Caco-2 (cell line): ENCODE results near the gene ASH1L. TPM values are rescaled to one million over a fixed set of nuclear protein-coding genes. Genes with fewer than 3 reads are reported as not detected.

ENCODE experiments used
- BruUV-seq: library from RNA; stranded (reverse); fragments of 400-500 nt; replicated peaks from 2 replicates; lab custom pipeline; 2021; lab: Mats Ljungman, UMichigan
- CTCF ChIA-PET: fragments of 300-600 bp; sonication (Branson Sonifier 250); formaldehyde crosslinking; loops from one replicate; lab custom pipeline; 2022; ENCODE audit warnings: antibody characterized with exemption; lab: Charles Lee
- POLR2A ChIA-PET: fragments of 300-600 bp; sonication (Branson Sonifier 250); formaldehyde crosslinking; loops from one replicate; lab custom pipeline; 2022; ENCODE audit warnings: antibody characterized with exemption; lab: Charles Lee
- DNase-seq, 2 experiments: peaks; one replicate each; pipeline versions ENCODE4 v3.0.0 to v3.0.0-alpha.2; 2020 to 2022
- H3K27me3 ChIP-seq: replicated peaks from 2 replicates; pipeline ENCODE4 v1.6.0; 2011; ENCODE audit warnings: low read length; ENCODE audit not compliant: control insufficient read depth, insufficient read depth
- H3K36me3 ChIP-seq: 2 replicates; pipeline ENCODE4 v1.5.1; 2011; ENCODE audit warnings: low read length; ENCODE audit not compliant: control insufficient read depth, insufficient read depth
- H3K4me1 ChIP-seq: fragments of 250-450 bp; sonication (Bioruptor Pico); 2 replicates; pipeline ENCODE4 v1.5.1; 2020; ENCODE audit warnings: mild to moderate bottlenecking
- H3K4me3 ChIP-seq: 2 replicates; pipeline ENCODE4 v1.5.1; 2011; ENCODE audit warnings: low read depth, mild to moderate bottlenecking, control low read depth, low read length
- H3K9me3 ChIP-seq: fragments of 250-450 bp; sonication (Bioruptor Pico); 2 replicates; pipeline ENCODE4 v1.5.1; 2020; ENCODE audit warnings: mild to moderate bottlenecking, moderate library complexity
- H3K27ac Mint-ChIP-seq: one replicate; pipeline ENCODE4 v1.8.0; 2022; ENCODE audit warnings: mixed read lengths; ENCODE audit not compliant: unreplicated experiment
- H3K27me3 Mint-ChIP-seq: one replicate; pipeline ENCODE4 v1.8.0; 2022; ENCODE audit warnings: mixed read lengths; ENCODE audit not compliant: insufficient read depth, unreplicated experiment
- H3K36me3 Mint-ChIP-seq: one replicate; pipeline ENCODE4 v1.8.0; 2022; ENCODE audit warnings: mild to moderate bottlenecking, mixed read lengths; ENCODE audit not compliant: insufficient read depth, unreplicated experiment
- H3K4me1 Mint-ChIP-seq: one replicate; pipeline ENCODE4 v1.8.0; 2022; ENCODE audit warnings: low read depth, mixed read lengths; ENCODE audit not compliant: unreplicated experiment
- H3K4me3 Mint-ChIP-seq: one replicate; pipeline ENCODE4 v1.8.0; 2022; ENCODE audit warnings: mild to moderate bottlenecking, moderate library complexity, mixed read lengths; ENCODE audit not compliant: unreplicated experiment
- H3K9me3 Mint-ChIP-seq: one replicate; pipeline ENCODE4 v1.8.0; 2022; ENCODE audit warnings: mixed read lengths; ENCODE audit not compliant: unreplicated experiment
- intact Hi-C: fragments of 100-400 bp; cut with micrococcal nuclease; formaldehyde crosslinking; loops from one replicate; pipeline ENCODE4 v1.10.0; 2022; ENCODE audit not compliant: unreplicated experiment
- total RNA-seq: library from RNA; stranded (reverse); gene quantifications from 2 replicates; pipeline ENCODE4 v1.2.3, GENCODE V29; 2022
- TF ChIP-seq, protein P1 (sequence below), 2 experiments: fragments of 200-600 bp in 1 of 2; IDR thresholded peaks; 1 replicate in 1 of 2; 2 replicates in 1 of 2; pipeline versions ENCODE4 v1.5.1 to v1.8.0; 2011 to 2022; ENCODE audit warnings: antibody characterized with exemption in 1 of 2, control low read depth in 1 of 2, inconsistent platforms in 1 of 2, low read depth in 1 of 2, low read length in 1 of 2, mild to moderate bottlenecking in 1 of 2, moderate library complexity in 1 of 2; ENCODE audit not compliant: insufficient read depth in 1 of 2, severe bottlenecking in 1 of 2, unreplicated experiment in 1 of 2

Gene ASH1L
- total RNA-seq, 1 experiment from 2014 or later = 39.4 TPM

- H3K4me3 ChIP-seq = no peak overlapping the region
- Mint-ChIP-seq H3K4me3 (no peak overlapping the region), H3K36me3 (peaks cover 10% of the 10 kb centered on the region), H3K4me1 (no peaks in the 10 kb centered on the region), H3K27ac (no peak overlapping the region), H3K9me3 (no peaks in the 10 kb centered on the region), H3K27me3 (no peaks in the 10 kb centered on the region)
- TF ChIP-seq, protein P1, sequence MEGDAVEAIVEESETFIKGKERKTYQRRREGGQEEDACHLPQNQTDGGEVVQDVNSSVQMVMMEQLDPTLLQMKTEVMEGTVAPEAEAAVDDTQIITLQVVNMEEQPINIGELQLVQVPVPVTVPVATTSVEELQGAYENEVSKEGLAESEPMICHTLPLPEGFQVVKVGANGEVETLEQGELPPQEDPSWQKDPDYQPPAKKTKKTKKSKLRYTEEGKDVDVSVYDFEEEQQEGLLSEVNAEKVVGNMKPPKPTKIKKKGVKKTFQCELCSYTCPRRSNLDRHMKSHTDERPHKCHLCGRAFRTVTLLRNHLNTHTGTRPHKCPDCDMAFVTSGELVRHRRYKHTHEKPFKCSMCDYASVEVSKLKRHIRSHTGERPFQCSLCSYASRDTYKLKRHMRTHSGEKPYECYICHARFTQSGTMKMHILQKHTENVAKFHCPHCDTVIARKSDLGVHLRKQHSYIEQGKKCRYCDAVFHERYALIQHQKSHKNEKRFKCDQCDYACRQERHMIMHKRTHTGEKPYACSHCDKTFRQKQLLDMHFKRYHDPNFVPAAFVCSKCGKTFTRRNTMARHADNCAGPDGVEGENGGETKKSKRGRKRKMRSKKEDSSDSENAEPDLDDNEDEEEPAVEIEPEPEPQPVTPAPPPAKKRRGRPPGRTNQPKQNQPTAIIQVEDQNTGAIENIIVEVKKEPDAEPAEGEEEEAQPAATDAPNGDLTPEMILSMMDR (IDR thresholded peaks at IDR 0.05; ENCODE audit: insufficient read depth in 1 of 2, low read depth in 1 of 2, low read length in 1 of 2, severe bottlenecking in 1 of 2, unreplicated experiment in 1 of 2) = no peak
- DNase-seq = no peak
- no TSS peak for BruUV-seq
- intact Hi-C loops = no loop called here
- H3K36me3 ChIP-seq = no peaks in the 10 kb centered on the region
- ChIA-PET POLR2A (no interaction called here), CTCF (no interaction called here)
- H3K27me3 ChIP-seq = no peaks in the 10 kb centered on the region
- H3K4me1 ChIP-seq = no peaks in the 10 kb centered on the region
- H3K9me3 ChIP-seq = no peaks in the 10 kb centered on the region
These were observed 151.7 kb downstream of the ASH1L start for GRCh38 chr1:155410931-155411330.

- Mint-ChIP-seq H3K4me3 (no peak overlapping the region), H3K9me3 (no peaks in the 10 kb centered on the region), H3K27me3 (no peaks in the 10 kb centered on the region), H3K27ac (no peak overlapping the region), H3K36me3 (peaks cover 50% of the 10 kb centered on the region), H3K4me1 (peaks cover 7% of the 10 kb centered on the region)
- Histone ChIP-seq H3K4me1 (peaks cover 10% of the 10 kb centered on the region; the same call in 1 of the 2 replicates), H3K27me3 (no peaks in the 10 kb centered on the region), H3K9me3 (no peaks in the 10 kb centered on the region; the same call in 1 of the 2 replicates), H3K4me3 (no peak overlapping the region), H3K36me3 (no peaks in the 10 kb centered on the region; the same call in 1 of the 2 replicates)
- CTCF ChIA-PET = no interaction called here
- DNase-seq = peak; percentile 12 to 42
- TF ChIP-seq, protein P1 (IDR thresholded peaks at IDR 0.05; ENCODE audit: insufficient read depth in 1 of 2, low read depth in 1 of 2, low read length in 1 of 2, severe bottlenecking in 1 of 2, unreplicated experiment in 1 of 2) = no peak
- intact Hi-C loops = no loop called here
- no TSS peak for BruUV-seq
- POLR2A ChIA-PET = interaction anchor here (0.6 kb wide), 1 partner anchor 166 kb away, joined by 3 read pairs; no protein-coding TSS in a partner anchor
These were observed 165.6 kb downstream of the ASH1L start for GRCh38 chr1:155396874-155397476.

DNA sequence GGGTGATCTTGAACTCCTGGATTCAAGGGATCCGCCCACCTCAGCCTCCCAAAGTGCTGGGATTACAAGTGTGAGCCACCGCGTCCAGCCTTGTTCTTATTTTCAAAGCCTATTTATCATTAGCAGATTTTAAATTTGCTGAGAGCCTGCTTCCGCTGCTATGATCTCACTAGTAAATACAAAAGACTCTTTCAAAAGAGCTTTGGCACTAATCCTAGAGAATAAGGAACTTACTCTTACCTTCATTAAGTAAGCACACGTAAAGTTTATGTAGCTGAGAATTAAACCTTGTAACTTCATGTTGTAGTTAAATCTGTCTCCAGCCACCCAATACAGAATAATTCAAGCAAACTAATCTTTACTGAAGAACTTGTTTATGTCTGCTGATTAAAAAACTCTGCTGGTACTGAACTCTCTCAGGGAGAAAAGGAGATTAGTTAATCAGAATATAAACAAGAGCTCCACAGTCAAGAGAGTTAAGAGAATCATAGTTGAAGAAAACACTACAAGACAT is 169.6 kb downstream of the ASH1L start:
- no TSS peak for BruUV-seq
- peaks cover 2% of the 10 kb centered on the region for H3K9me3 Mint-ChIP-seq
- H3K4me1 ChIP-seq = no peaks in the 10 kb centered on the region
- H3K27ac Mint-ChIP-seq = no peak overlapping the region
- TF ChIP-seq, protein P1 (IDR thresholded peaks at IDR 0.05; ENCODE audit: insufficient read depth in 1 of 2, low read depth in 1 of 2, low read length in 1 of 2, severe bottlenecking in 1 of 2, unreplicated experiment in 1 of 2) = no peak
- peaks cover 8% of the 10 kb centered on the region for H3K9me3 ChIP-seq
- POLR2A ChIA-PET = no interaction called here
- no peaks in the 10 kb centered on the region for H3K4me1 Mint-ChIP-seq
- no peaks in the 10 kb centered on the region for H3K27me3 Mint-ChIP-seq
- no peak for DNase-seq
- peaks cover 60% of the 10 kb centered on the region for H3K36me3 Mint-ChIP-seq
- H3K4me3 Mint-ChIP-seq = no peak overlapping the region
- CTCF ChIA-PET = no interaction called here
- no peaks in the 10 kb centered on the region for H3K27me3 ChIP-seq
- H3K4me3 ChIP-seq = no peak overlapping the region
- no peaks in the 10 kb centered on the region; the same call in none of the 2 replicates for H3K36me3 ChIP-seq
- intact Hi-C loops = no loop called here
